HG03108 (cell line): ENCODE measurements around the gene TCEA2.

Experiments
- ATAC-seq: cut with Tn5 transposase; IDR thresholded peaks from one replicate; pipeline ENCODE4 v1.9.1; 2021; ENCODE audit warnings: moderate library complexity; ENCODE audit not compliant: unreplicated experiment

The TCEA2 gene

GRCh38 chr20:64090165-64090564, 27.2 kb downstream of the TCEA2 start:
- ATAC-seq = no peak

- ATAC-seq = no peak
Observed at GRCh38 chr20:64091340-64091739, 28.3 kb downstream of the TCEA2 start.

DNA sequence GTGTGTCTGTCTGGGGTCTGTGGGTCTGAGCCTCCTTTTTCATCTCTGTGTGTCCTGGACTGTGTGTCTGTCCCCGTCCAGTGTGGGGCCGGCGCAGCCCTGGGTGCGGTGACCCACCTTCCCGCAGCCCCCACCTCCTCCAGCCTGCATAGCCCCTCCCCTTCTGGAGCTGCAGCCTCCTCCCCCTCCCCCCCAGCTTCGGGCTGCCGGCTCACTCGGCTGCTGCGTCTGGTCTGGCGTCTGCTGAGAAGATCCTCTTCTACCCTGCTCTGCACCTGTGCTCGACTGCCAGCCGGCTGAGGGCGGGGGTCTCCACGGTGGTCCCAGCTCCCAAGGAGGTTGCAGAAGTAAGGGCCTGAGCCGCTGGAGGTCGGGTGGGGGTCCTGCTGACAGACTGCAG, 28.8 kb downstream of the TCEA2 start:
- no peak for ATAC-seq

GRCh38 chr20:64092258-64093012, 29.4 kb downstream of the TCEA2 start:
- no peak for ATAC-seq

DNA sequence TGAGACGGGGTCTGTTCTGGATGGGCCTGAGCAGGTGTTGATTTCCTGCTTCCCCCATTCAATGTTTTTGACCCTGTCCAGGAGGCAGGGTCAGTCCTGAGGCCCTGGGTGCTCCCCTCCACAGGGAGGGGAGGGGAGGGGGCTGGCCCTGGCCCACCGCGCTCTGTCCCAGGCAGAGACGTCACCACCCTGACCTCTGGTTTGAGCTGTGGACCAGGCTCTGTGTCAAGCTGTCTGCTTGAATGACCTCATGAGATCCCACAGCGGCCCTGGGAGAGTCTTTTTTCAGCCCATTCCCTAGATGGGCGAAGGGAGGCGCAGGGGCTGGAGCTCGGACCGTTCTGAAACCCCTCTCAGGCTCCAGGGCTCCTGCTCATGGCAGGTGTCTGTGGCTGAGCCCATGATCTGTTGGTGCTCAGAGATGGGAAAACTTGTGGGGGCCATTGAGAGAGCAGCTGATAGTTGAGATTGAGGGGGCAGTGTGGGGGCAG, 30.1 kb downstream of the TCEA2 start:
- ATAC-seq = no peak

DNA sequence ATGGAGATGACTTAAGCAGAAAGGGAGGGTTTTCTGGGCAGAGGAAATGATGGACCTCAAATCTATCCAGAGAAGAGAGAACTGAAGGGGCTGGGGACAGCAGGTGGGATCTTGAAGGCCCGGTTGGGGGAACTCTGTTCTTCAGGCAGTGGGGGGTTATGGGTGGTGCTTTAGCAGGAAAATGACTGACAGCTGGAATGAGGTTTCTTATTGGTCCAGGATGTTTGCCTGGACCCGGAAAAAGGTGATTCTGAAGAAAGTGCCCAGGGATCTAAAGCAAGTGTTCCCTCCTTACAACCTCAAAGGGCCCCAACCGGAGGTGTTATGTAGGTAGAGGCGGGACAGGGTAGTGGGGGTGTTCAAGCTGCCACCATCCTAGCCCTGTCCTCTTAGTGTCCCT, 32.5 kb downstream of the TCEA2 start:
- no peak for ATAC-seq

DNA sequence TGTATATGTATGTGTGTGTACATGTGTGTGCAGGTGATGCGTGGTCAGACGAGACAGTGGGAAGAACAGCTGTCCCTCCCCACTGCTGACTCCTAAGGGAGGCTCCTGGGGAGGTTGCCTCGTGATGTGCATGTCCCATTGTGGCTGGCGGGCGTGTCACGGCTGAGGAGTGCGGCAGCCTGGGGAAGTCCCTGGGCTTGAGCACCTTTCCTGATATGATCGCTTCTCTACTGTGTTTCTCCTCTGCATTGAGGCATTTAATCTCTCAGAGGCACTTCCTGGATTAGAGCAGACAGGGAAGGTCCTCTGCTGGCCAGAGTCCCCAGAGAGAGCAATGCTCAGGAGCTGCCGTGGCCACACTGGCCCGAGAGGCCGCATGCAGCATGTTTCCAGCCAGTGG, 32.9 kb downstream of the TCEA2 start:
- ATAC-seq = no peak

GRCh38 chr20:64096535-64096934, 33.5 kb downstream of the TCEA2 start:
- no peak for ATAC-seq

- no peak for ATAC-seq
Observed at GRCh38 chr20:64098471-64099013, 35.5 kb downstream of the TCEA2 start.

- ATAC-seq = no peak
Observed at GRCh38 chr20:64099086-64099786, 36.2 kb downstream of the TCEA2 start.

- ATAC-seq = no peak
Observed at GRCh38 chr20:64099880-64100565, 37.0 kb downstream of the TCEA2 start.

DNA sequence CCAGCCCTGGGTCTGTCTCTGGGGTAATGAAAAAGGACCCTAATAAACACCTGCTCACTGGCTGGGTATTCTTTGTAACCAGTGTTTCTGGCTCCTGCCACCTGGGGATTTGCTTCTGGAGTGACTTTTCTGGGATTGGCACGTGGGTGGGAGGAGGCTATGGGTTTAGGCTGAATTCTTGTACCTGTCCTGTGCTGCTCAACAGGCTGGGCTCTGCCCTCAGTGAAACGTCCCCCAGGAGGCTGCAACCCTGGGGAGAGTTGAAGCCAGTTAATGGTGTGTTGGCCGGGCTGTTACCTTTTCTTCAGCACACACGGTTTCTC, 37.5 kb downstream of the TCEA2 start:
- no peak for ATAC-seq

GRCh38 chr20:64100946-64101688, 38.1 kb downstream of the TCEA2 start:
- ATAC-seq = no peak

GRCh38 chr20:64101731-64102621, 39.0 kb downstream of the TCEA2 start:
- ATAC-seq = no peak

- ATAC-seq = no peak
Observed at GRCh38 chr20:64102647-64103354, 39.8 kb downstream of the TCEA2 start.

DNA sequence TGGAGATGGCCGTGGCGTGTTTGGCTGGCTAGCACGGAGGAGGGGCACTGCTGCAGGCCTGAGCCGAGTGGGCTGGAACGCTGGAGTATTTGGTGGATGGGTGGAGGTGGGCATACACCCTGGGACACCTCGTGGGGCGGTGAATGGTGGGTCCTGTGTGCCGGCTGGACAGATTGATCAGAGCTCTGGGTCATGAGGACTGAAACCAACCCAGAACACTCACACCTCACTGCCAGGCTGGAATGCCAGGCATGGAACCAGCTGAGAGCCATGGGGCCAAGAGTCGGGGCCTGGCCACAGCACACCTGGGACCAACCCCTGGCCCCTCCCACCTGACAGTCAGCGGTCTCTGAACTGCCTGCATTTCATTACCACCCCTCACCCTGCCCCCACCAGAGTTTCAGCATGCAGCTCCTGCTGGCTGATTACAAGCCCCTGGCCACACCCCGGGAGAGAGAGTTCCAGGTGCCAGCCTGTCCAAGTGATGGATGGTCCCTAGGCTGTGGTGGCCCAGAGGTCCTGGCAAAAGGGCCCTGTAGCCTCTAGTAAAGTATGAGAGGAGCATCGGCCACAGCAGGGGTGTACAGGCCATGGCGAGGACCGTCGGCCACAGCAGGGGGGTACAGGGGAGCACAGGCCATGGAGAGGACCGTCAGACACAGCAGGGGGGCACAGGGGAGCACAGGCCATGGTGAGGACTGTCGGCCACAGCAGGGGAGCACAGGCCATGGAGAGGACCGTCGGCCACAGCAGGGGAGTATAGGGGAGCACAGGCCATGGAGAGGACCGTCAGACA, 41.1 kb downstream of the TCEA2 start:
- ATAC-seq = no peak

DNA sequence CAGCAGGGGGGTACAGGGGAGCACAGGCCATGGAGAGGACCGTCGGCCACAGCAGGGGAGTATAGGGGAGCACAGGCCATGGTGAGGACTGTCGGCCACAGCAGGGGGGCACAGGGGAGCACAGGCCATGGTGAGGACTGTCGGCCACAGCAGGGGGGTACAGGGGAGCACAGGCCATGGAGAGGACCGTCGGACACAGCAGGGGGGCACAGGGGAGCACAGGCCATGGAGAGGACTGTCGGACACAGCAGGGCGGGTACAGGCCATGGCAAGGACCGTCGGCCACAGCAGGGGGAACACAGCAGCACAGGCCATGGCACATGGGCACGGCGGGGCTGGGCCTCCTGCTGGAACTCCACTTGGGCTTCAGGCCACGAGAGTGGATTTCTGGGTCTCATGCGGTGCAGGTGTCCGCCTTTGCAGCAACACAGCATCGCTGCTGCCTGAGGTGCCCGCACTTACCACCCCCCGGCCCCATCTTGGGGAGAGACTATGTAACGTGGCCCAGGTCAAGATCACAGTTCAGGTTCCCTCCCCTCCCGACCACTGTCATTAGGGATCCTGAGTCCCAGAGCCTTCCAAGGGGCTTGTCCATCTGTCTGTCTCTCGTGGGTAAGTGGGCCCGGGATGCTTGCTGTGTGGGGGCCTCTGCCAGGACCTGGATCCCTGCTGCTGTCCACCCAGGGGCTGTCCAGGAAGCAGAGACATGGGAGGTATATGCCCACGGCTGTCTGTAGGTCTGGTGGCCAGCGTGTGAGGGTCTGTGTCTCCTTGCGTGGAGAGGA, 41.9 kb downstream of the TCEA2 start:
- ATAC-seq = no peak
